ENCODE results near the gene UCN3. TPM values are rescaled to one million over a fixed set of nuclear protein-coding genes. Genes with fewer than 3 reads are reported as not detected.

Gene UCN3
- total and polyA plus RNA-seq, 10 of the 15 experiments (the other 5 are each of a cell fraction or from before 2014, with no cell fraction given), result not detected

GRCh38 chr10:5370493-5371352, 6.0 kb downstream of the UCN3 start (continued):
- no peak for TF ChIP-seq NR2C2 (IDR thresholded peaks at IDR 0.05; ENCODE audit: borderline replicate concordance, control insufficient read depth, insufficient read length, low read depth)
- no peak for TF ChIP-seq PKNOX1 (IDR thresholded peaks at IDR 0.05)
- no peak for TF ChIP-seq RUNX3 (IDR thresholded peaks at IDR 0.05; ENCODE audit: low read length)
- no peak for TF ChIP-seq PML (IDR thresholded peaks at IDR 0.05; ENCODE audit: low read length)
- no peak for TF ChIP-seq ATF7 (IDR thresholded peaks at IDR 0.05; ENCODE audit: low read depth)
- no peak for TF ChIP-seq ZSCAN29 (IDR thresholded peaks at IDR 0.05)
- no peak for TF ChIP-seq SREBF2 (IDR thresholded peaks at IDR 0.05; ENCODE audit: low read length)
- TF ChIP-seq SMARCA5 (IDR thresholded peaks at IDR 0.05), result no peak
- TF ChIP-seq NFIC (IDR thresholded peaks at IDR 0.05; ENCODE audit: low read depth, low read length), result no peak
- TF ChIP-seq, protein P1, sequence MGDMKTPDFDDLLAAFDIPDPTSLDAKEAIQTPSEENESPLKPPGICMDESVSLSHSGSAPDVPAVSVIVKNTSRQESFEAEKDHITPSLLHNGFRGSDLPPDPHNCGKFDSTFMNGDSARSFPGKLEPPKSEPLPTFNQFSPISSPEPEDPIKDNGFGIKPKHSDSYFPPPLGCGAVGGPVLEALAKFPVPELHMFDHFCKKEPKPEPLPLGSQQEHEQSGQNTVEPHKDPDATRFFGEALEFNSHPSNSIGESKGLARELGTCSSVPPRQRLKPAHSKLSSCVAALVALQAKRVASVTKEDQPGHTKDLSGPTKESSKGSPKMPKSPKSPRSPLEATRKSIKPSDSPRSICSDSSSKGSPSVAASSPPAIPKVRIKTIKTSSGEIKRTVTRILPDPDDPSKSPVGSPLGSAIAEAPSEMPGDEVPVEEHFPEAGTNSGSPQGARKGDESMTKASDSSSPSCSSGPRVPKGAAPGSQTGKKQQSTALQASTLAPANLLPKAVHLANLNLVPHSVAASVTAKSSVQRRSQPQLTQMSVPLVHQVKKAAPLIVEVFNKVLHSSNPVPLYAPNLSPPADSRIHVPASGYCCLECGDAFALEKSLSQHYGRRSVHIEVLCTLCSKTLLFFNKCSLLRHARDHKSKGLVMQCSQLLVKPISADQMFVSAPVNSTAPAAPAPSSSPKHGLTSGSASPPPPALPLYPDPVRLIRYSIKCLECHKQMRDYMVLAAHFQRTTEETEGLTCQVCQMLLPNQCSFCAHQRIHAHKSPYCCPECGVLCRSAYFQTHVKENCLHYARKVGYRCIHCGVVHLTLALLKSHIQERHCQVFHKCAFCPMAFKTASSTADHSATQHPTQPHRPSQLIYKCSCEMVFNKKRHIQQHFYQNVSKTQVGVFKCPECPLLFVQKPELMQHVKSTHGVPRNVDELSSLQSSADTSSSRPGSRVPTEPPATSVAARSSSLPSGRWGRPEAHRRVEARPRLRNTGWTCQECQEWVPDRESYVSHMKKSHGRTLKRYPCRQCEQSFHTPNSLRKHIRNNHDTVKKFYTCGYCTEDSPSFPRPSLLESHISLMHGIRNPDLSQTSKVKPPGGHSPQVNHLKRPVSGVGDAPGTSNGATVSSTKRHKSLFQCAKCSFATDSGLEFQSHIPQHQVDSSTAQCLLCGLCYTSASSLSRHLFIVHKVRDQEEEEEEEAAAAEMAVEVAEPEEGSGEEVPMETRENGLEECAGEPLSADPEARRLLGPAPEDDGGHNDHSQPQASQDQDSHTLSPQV (IDR thresholded peaks at IDR 0.05), result no peak
- no peak for TF ChIP-seq RB1 (IDR thresholded peaks at IDR 0.05; ENCODE audit: borderline replicate concordance)

All from GM12878 (cell line).